ENCODE data around the gene ARRDC4.

- TF ChIP-seq, protein P1, sequence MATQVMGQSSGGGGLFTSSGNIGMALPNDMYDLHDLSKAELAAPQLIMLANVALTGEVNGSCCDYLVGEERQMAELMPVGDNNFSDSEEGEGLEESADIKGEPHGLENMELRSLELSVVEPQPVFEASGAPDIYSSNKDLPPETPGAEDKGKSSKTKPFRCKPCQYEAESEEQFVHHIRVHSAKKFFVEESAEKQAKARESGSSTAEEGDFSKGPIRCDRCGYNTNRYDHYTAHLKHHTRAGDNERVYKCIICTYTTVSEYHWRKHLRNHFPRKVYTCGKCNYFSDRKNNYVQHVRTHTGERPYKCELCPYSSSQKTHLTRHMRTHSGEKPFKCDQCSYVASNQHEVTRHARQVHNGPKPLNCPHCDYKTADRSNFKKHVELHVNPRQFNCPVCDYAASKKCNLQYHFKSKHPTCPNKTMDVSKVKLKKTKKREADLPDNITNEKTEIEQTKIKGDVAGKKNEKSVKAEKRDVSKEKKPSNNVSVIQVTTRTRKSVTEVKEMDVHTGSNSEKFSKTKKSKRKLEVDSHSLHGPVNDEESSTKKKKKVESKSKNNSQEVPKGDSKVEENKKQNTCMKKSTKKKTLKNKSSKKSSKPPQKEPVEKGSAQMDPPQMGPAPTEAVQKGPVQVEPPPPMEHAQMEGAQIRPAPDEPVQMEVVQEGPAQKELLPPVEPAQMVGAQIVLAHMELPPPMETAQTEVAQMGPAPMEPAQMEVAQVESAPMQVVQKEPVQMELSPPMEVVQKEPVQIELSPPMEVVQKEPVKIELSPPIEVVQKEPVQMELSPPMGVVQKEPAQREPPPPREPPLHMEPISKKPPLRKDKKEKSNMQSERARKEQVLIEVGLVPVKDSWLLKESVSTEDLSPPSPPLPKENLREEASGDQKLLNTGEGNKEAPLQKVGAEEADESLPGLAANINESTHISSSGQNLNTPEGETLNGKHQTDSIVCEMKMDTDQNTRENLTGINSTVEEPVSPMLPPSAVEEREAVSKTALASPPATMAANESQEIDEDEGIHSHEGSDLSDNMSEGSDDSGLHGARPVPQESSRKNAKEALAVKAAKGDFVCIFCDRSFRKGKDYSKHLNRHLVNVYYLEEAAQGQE (IDR thresholded peaks at IDR 0.05; ENCODE audit: borderline replicate concordance): no peak
- TF ChIP-seq, protein P1 (CRISPR knock-in tag; IDR thresholded peaks at IDR 0.05; ENCODE audit: low read depth): no peak
- no peak for TF ChIP-seq ZZZ3 (IDR thresholded peaks at IDR 0.05)
- no peak for TF ChIP-seq MTA3 (IDR thresholded peaks at IDR 0.05; ENCODE audit: borderline replicate concordance)
- no peak for TF ChIP-seq EZH2 (IDR thresholded peaks at IDR 0.05; ENCODE audit: borderline replicate concordance, low read depth, low read length)
- TF ChIP-seq FOXK2 (conservative IDR thresholded peaks at IDR 0.05 in 1 of 2, IDR thresholded peaks at IDR 0.05 in 1 of 2; ENCODE audit: low read depth in 2 of 2): no peak
- no peak for TF ChIP-seq ZNF274 (IDR thresholded peaks at IDR 0.05; ENCODE audit: borderline replicate concordance, low read depth, low read length)
- TF ChIP-seq E2F8 (IDR thresholded peaks at IDR 0.05; ENCODE audit: low read depth, partially characterized antibody): no peak
- TF ChIP-seq JUND (IDR thresholded peaks at IDR 0.05; ENCODE audit: borderline replicate concordance, low read depth, low read length): no peak
- TF ChIP-seq JUND (tag; IDR thresholded peaks at IDR 0.05; ENCODE audit: borderline replicate concordance, low read depth, low read length): no peak
- TF ChIP-seq, protein P2, sequence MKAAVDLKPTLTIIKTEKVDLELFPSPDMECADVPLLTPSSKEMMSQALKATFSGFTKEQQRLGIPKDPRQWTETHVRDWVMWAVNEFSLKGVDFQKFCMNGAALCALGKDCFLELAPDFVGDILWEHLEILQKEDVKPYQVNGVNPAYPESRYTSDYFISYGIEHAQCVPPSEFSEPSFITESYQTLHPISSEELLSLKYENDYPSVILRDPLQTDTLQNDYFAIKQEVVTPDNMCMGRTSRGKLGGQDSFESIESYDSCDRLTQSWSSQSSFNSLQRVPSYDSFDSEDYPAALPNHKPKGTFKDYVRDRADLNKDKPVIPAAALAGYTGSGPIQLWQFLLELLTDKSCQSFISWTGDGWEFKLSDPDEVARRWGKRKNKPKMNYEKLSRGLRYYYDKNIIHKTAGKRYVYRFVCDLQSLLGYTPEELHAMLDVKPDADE (conservative IDR thresholded peaks at IDR 0.05; ENCODE audit: control insufficient read depth, low read depth, low read length): no peak
- TF ChIP-seq, protein P3, sequence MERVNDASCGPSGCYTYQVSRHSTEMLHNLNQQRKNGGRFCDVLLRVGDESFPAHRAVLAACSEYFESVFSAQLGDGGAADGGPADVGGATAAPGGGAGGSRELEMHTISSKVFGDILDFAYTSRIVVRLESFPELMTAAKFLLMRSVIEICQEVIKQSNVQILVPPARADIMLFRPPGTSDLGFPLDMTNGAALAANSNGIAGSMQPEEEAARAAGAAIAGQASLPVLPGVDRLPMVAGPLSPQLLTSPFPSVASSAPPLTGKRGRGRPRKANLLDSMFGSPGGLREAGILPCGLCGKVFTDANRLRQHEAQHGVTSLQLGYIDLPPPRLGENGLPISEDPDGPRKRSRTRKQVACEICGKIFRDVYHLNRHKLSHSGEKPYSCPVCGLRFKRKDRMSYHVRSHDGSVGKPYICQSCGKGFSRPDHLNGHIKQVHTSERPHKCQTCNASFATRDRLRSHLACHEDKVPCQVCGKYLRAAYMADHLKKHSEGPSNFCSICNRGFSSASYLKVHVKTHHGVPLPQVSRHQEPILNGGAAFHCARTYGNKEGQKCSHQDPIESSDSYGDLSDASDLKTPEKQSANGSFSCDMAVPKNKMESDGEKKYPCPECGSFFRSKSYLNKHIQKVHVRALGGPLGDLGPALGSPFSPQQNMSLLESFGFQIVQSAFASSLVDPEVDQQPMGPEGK (CRISPR knock-in tag; IDR thresholded peaks at IDR 0.05; ENCODE audit: borderline replicate concordance): no peak
- TF ChIP-seq POLR2A (conservative IDR thresholded peaks at IDR 0.05): no peak
Observed at GRCh38 chr15:97995881-97996603, 35.5 kb downstream of the ARRDC4 start.
